ENCODE data around the gene COQ2. TPM values are rescaled to one million over a fixed set of nuclear protein-coding genes. Genes with fewer than 3 reads are reported as not detected.

Gene COQ2
- total and polyA plus RNA-seq, 2 experiments from 2014 or later: 21.1 to 25.3 TPM

- no peak for TF ChIP-seq CTCF (conservative IDR thresholded peaks at IDR 0.05; ENCODE audit: low read depth in 2 of 2)
- TF ChIP-seq ZNF331 (CRISPR knock-in tag; IDR thresholded peaks at IDR 0.05; ENCODE audit: low read depth): no peak
Measured at GRCh38 chr4:83269256-83269655, 15.3 kb downstream of the COQ2 start (continued).

- no peaks in the 10 kb centered on the region for H3K27me3 Mint-ChIP-seq (ENCODE audit: insufficient read depth, low read depth, poor library complexity)
- no peaks in the 10 kb centered on the region for H3K4me1 Mint-ChIP-seq
- no peaks in the 10 kb centered on the region for H3K4me1 ChIP-seq (ENCODE audit: insufficient read depth)
- ATAC-seq: no peak
- H3F3A ChIP-seq (replicated peaks; ENCODE audit: low read depth): no peaks in the 10 kb centered on the region
- no peaks in the 10 kb centered on the region for H3K27me3 ChIP-seq (ENCODE audit: insufficient read depth)
- no peaks in the 10 kb centered on the region for H3K9me2 ChIP-seq (ENCODE audit: insufficient read depth)
- no peak for DNase-seq (ENCODE audit: low spot score)
- no peak for TF ChIP-seq POLR2AphosphoS5 (IDR thresholded peaks at IDR 0.05; ENCODE audit: low read depth)
- no peak for TF ChIP-seq EZH2 (IDR thresholded peaks at IDR 0.05; ENCODE audit: low read depth, unreplicated experiment)
- peaks cover 5% of the 10 kb centered on the region; the same call in 1 of the 2 replicates for H3K36me3 ChIP-seq (ENCODE audit: insufficient read depth)
- no peak overlapping the region for H3K4me3 Mint-ChIP-seq
- no peak overlapping the region for H3K27ac ChIP-seq (ENCODE audit: low read depth)
- H3K27ac Mint-ChIP-seq: no peak overlapping the region
- no peaks in the 10 kb centered on the region for H3K9me3 Mint-ChIP-seq
- no peak overlapping the region for H3K4me3 ChIP-seq
- H3K36me3 Mint-ChIP-seq (ENCODE audit: low read depth): peaks cover 2% of the 10 kb centered on the region; the same call in 2 of the 3 replicates
- H3K4me2 ChIP-seq: no peak overlapping the region
- H3K79me2 ChIP-seq (replicated peaks; ENCODE audit: insufficient read depth): no peaks in the 10 kb centered on the region
- H2AFZ ChIP-seq: no peak overlapping the region
- H4K20me1 ChIP-seq (replicated peaks; ENCODE audit: insufficient read depth): no peaks in the 10 kb centered on the region
Measured at GRCh38 chr4:83268491-83268890, 16.1 kb downstream of the COQ2 start.

- Mint-ChIP-seq H3K9me3 (no peaks in the 10 kb centered on the region), H3K27me3 (ENCODE audit: insufficient read depth, low read depth, poor library complexity) (no peaks in the 10 kb centered on the region), H3K4me3 (no peak overlapping the region), H3K27ac (no peak overlapping the region), H3K4me1 (no peaks in the 10 kb centered on the region), H3K36me3 (ENCODE audit: low read depth) (peaks cover 4% of the 10 kb centered on the region; the same call in 2 of the 3 replicates)
- Histone ChIP-seq H3F3A (replicated peaks; ENCODE audit: low read depth) (no peaks in the 10 kb centered on the region), H3K27me3 (ENCODE audit: insufficient read depth) (no peaks in the 10 kb centered on the region), H3K4me1 (ENCODE audit: insufficient read depth) (no peaks in the 10 kb centered on the region), H3K36me3 (ENCODE audit: insufficient read depth) (peaks cover 5% of the 10 kb centered on the region; the same call in 1 of the 2 replicates), H3K4me2 (no peak overlapping the region), H2AFZ (no peak overlapping the region), H3K27ac (ENCODE audit: low read depth) (no peak overlapping the region), H4K20me1 (replicated peaks; ENCODE audit: insufficient read depth) (0 out of 2 replicates have a peak, but pooled peaks cover under 1% of the 10 kb centered on the region), H3K79me2 (replicated peaks; ENCODE audit: insufficient read depth) (no peaks in the 10 kb centered on the region), H3K9me2 (ENCODE audit: insufficient read depth) (no peaks in the 10 kb centered on the region), H3K4me3 (no peak overlapping the region)
- TF ChIP-seq CREB1 (CRISPR knock-in tag; IDR thresholded peaks at IDR 0.05; ENCODE audit: low read depth) (no peak), ZNF331 (CRISPR knock-in tag; IDR thresholded peaks at IDR 0.05; ENCODE audit: low read depth) (no peak), STAT1 (IDR thresholded peaks at IDR 0.05; ENCODE audit: unreplicated experiment) (no peak), ZNF114 (CRISPR knock-in tag; IDR thresholded peaks at IDR 0.05) (no peak), EZH2 (IDR thresholded peaks at IDR 0.05; ENCODE audit: low read depth, unreplicated experiment) (no peak), CTCF (conservative IDR thresholded peaks at IDR 0.05; ENCODE audit: low read depth in 2 of 2) (no peak), REST (IDR thresholded peaks at IDR 0.05; ENCODE audit: unreplicated experiment) (no peak), POLR2AphosphoS5 (IDR thresholded peaks at IDR 0.05; ENCODE audit: low read depth) (no peak)
- ATAC-seq (no peak), DNase-seq (ENCODE audit: low spot score) (no peak)
Measured at GRCh38 chr4:83267830-83268475, 16.6 kb downstream of the COQ2 start.
